Esophagus squamous epithelium (tissue), 5 donors: ENCODE data around the gene RABGAP1L. TPM values are rescaled to one million over a fixed set of nuclear protein-coding genes. Genes with fewer than 3 reads are reported as not detected.

Experiments
- DNase-seq: peaks from one replicate; lab custom pipeline; 2025; lab: John Stamatoyannopoulos, UW
- H3K27ac ChIP-seq, 4 donors: fragments of 200-600 bp; sonication (generic); one replicate each; pipeline ENCODE4 v1.5.1; 2016 to 2019; ENCODE audit warnings: mild to moderate bottlenecking in 1 of 4
- H3K27me3 ChIP-seq, 4 donors: fragments of 200-600 bp; sonication (generic); 1 replicate in 3 of 4; 2 replicates in 1 of 4; pipeline versions ENCODE4 v1.5.1 to v1.6.0; 2017 to 2021; ENCODE audit warnings: antibody characterized with exemption in 1 of 4
- H3K36me3 ChIP-seq, 3 donors: fragments of 200-600 bp; sonication (generic); one replicate each; pipeline ENCODE4 v1.5.1; 2016 to 2019
- H3K4me1 ChIP-seq, 3 donors: fragments of 200-600 bp; sonication (generic); one replicate each; pipeline ENCODE4 v1.5.1; 2017 to 2019
- H3K4me3 ChIP-seq, 4 donors: fragments of 200-600 bp; sonication (generic); 1 replicate in 3 of 4; 2 replicates in 1 of 4; pipeline ENCODE4 v1.5.1; 2016 to 2019; ENCODE audit warnings: mild to moderate bottlenecking in 2 of 4, moderate library complexity in 1 of 4
- H3K9me3 ChIP-seq, 3 donors: fragments of 200-600 bp; sonication (generic); one replicate each; pipeline ENCODE4 v1.5.1; 2016 to 2019
- POLR2A ChIP-seq, 4 donors: fragments of 450-650 bp; IDR thresholded peaks; one replicate each; pipeline ENCODE4 v1.6.1; 2017; ENCODE audit warnings: antibody characterized with exemption in 4 of 4, mild to moderate bottlenecking in 4 of 4, moderate library complexity in 3 of 4
- WGBS, 2 donors: methylation state at CpG; one replicate each; pipeline ENCODE4 v1.1.5; 2018; 5-methylcytosine and 5-hydroxymethylcytosine counted together
- intact Hi-C: fragments of 100-400 bp; cut with DNase I; formaldehyde crosslinking; loops from one replicate; pipeline ENCODE4 v1.15.0; 2022
- total RNA-seq, 4 donors: library from RNA; depleted of rRNA; stranded (reverse); fragments of >200 nt; gene quantifications; one replicate each; pipeline ENCODE4 v1.1.0, GENCODE V29; 2016
- TF ChIP-seq, protein P1 (sequence below), 6 experiments: fragments of 450-650 bp in 4 of 6; fragments of 200-600 bp in 2 of 6; sonication (generic) in 2 of 6; IDR thresholded peaks; one replicate each; pipeline ENCODE4 v1.5.1; 2016 to 2019; ENCODE audit warnings: antibody characterized with exemption in 6 of 6, mild to moderate bottlenecking in 4 of 6, moderate library complexity in 4 of 6
- donor health status: DM: yes; HTN: yes; CAD: no.

The RABGAP1L gene
- total RNA-seq, 4 donors from 2014 or later = 35.7 to 45.6 (median 41.0) TPM

DNA sequence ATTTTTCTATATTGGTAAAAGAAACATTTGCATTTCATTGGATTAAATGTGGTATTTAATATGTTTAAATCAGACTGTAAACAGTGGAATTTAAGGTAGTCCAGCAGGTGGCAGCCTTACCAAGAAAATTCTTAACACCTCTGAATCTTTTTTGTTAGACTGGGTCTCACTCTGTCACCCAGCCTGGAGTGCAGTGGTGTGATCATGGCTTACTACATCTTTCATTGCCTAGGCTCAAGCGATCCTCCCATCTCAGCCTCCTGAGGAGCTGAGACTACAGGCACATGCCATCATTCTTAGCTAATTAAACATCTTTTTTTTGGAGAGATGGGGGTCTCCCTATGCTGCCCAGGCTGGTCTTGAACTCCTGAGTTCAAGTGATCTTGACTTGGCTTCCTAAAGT is 98.8 kb downstream of the RABGAP1L start:
- intact Hi-C loops = no loop called here
- DNase-seq = no peak
- TF ChIP-seq, protein P1, sequence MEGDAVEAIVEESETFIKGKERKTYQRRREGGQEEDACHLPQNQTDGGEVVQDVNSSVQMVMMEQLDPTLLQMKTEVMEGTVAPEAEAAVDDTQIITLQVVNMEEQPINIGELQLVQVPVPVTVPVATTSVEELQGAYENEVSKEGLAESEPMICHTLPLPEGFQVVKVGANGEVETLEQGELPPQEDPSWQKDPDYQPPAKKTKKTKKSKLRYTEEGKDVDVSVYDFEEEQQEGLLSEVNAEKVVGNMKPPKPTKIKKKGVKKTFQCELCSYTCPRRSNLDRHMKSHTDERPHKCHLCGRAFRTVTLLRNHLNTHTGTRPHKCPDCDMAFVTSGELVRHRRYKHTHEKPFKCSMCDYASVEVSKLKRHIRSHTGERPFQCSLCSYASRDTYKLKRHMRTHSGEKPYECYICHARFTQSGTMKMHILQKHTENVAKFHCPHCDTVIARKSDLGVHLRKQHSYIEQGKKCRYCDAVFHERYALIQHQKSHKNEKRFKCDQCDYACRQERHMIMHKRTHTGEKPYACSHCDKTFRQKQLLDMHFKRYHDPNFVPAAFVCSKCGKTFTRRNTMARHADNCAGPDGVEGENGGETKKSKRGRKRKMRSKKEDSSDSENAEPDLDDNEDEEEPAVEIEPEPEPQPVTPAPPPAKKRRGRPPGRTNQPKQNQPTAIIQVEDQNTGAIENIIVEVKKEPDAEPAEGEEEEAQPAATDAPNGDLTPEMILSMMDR (IDR thresholded peaks at IDR 0.05) = peak; percentile 14 to 66 (median 36)
- TF ChIP-seq POLR2A (IDR thresholded peaks at IDR 0.05) = no peak
- no peaks in the 10 kb centered on the region for H3K4me1 ChIP-seq
- no peaks in the 10 kb centered on the region for H3K9me3 ChIP-seq
- H3K4me3 ChIP-seq = no peak overlapping the region
- no peaks in the 10 kb centered on the region for H3K27me3 ChIP-seq
- no peak overlapping the region for H3K27ac ChIP-seq
- 31 to 53% methylated on average over 1 of the region's 1 CpG for WGBS, 2 donors
- peaks cover 0 to 9% (median 0%) of the 10 kb centered on the region in 3 donors for H3K36me3 ChIP-seq

DNA sequence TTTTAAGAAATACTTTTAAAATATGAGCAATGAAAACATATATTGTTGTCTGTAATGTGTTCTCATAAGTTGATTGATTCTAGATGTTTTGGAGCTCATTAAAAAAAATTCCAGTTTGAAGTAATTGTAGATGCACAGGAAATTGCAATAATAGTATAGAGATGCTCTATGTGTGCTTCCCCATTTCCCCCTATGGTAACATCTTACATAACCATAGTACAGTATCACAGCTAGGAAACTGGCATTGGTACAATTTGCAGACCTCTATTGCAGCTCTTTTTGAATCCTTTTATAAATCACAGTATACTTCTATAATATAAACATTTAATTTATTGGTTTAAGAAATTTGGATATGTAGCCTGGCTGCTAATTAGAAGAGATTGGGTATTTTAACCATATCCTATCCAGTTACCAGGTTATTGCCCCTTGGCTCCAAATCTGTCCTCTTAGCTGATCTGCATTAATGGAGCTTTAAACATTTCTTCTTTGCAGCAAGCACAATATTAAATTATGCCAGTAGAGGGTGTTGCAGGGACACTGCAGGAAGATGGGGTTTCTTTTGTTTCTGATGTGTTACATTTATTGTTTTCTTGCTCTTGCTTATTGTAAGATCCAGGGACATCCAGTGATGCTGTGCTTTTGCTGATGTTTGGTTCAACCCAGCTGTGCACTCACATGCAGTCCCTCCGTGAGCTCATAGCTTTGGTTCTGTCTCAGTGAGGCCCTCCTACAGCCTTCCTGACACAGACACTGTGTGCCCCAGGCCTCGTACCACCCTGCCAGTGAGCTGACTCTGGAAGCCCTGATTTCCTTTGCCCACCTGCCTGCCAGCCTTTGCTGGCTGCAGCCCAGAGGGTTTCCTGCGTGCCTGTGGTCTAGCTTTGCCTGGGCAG is 103.3 kb downstream of the RABGAP1L start:
- Histone ChIP-seq H3K27ac (no peak overlapping the region), H3K4me1 (no peaks in the 10 kb centered on the region), H3K9me3 (no peaks in the 10 kb centered on the region), H3K36me3 (no peaks in the 10 kb centered on the region), H3K27me3 (no peaks in the 10 kb centered on the region), H3K4me3 (no peak overlapping the region)
- DNase-seq = no peak
- no peak for TF ChIP-seq POLR2A (IDR thresholded peaks at IDR 0.05)
- TF ChIP-seq, protein P1 (IDR thresholded peaks at IDR 0.05) = peak; percentile 42 to 77 (median 48)
- WGBS, 2 donors = 38 to 68% methylated on average over 2 to 3 of the region's 3 CpGs
- intact Hi-C loops = loop anchor here (5.0 kb wide), 1 partner anchor 480 kb away; no protein-coding TSS in a partner anchor

DNA sequence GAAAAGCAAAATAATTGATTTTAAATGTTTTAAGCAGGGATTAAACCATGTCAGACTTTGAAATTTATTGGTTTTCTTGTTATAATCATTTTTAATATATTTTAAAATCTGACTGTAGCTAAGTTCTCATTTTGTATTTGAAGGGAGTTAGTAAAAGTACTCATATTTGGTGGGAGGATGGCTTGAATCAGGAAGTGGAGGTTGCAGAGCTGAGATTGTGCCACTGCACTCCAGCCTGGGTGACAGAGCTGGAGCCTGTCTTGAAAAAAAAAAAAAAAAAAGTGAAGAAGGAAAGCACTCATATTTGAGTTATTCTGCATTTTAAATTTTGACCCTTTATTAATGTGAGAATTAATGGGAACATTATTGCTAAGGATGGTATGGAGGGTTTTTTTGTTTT is 106.0 kb downstream of the RABGAP1L start:
- Histone ChIP-seq H3K4me1 (no peaks in the 10 kb centered on the region), H3K36me3 (peaks cover 0 to 9% (median 0%) of the 10 kb centered on the region in 3 donors), H3K4me3 (no peak overlapping the region), H3K27me3 (no peaks in the 10 kb centered on the region), H3K9me3 (no peaks in the 10 kb centered on the region), H3K27ac (no peak overlapping the region)
- intact Hi-C loops = no loop called here
- TF ChIP-seq, protein P1 (IDR thresholded peaks at IDR 0.05) = no peak
- TF ChIP-seq POLR2A (IDR thresholded peaks at IDR 0.05) = no peak
- DNase-seq = no peak

DNA sequence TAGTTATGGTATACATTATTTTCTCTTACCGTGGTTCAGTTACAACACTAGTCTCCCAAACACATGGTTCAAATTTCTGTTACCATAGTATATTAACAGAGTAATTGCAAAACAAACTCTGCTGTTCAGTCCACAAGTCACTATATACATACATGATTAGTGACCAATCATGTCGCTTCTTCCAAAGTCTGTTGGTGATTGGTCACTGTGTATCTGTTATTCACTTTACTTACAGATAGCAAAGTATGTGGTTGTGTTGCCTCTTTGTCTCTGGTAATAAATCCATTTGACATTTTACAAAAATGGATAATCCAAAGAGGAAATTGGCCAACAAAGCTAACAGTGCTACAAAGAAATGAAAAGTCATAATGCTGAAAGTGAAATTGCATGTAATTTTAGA is 107.2 kb downstream of the RABGAP1L start:
- DNase-seq = no peak
- Histone ChIP-seq H3K4me3 (no peak overlapping the region), H3K27ac (no peak overlapping the region), H3K27me3 (no peaks in the 10 kb centered on the region), H3K36me3 (peaks cover 0 to 9% (median 0%) of the 10 kb centered on the region in 3 donors), H3K9me3 (no peaks in the 10 kb centered on the region), H3K4me1 (no peaks in the 10 kb centered on the region)
- intact Hi-C loops = no loop called here
- 85% methylated on average over 2 of the region's 2 CpGs for WGBS, 2 donors
- TF ChIP-seq, protein P1 (IDR thresholded peaks at IDR 0.05) = no peak
- no peak for TF ChIP-seq POLR2A (IDR thresholded peaks at IDR 0.05)

DNA sequence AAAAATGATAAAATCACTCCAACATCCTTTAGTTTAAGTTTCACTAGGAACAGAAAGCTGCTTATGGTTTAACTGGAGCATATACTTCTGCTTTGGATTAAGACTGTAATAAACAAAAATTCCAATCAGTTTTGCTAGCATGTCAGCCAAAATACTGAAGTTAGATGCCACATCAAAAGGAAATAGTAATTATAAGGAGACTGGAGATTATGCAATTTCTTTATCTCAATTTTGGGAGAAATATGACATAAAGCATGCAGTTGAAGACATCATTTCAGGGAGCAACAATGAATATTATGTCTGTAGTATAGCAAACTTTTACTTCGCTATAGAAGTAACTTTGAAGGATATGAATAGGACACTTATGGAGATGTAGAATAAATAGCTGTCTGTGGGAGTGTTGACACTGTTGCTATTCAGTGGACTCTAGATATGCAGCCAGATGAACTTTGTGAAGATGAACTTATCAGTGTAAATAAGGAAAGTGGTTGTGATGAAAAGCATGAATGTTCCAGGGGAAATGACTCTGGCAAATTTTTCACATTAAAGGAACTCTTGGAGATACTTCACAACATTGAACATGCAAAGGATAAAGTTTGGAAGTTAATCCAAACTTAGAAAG is 107.8 kb downstream of the RABGAP1L start:
- Histone ChIP-seq H3K4me3 (no peak overlapping the region), H3K9me3 (no peaks in the 10 kb centered on the region), H3K27ac (no peak overlapping the region), H3K36me3 (peaks cover 0 to 9% (median 0%) of the 10 kb centered on the region in 3 donors), H3K4me1 (no peaks in the 10 kb centered on the region), H3K27me3 (no peaks in the 10 kb centered on the region)
- DNase-seq = no peak
- intact Hi-C loops = no loop called here
- TF ChIP-seq POLR2A (IDR thresholded peaks at IDR 0.05) = no peak
- TF ChIP-seq, protein P1 (IDR thresholded peaks at IDR 0.05) = no peak
- 77 to 79% methylated on average over 1 of the region's 1 CpG for WGBS, 2 donors
